Hepatocyte (in vitro differentiated cells): Measurements from ENCODE around the gene ALOX5. TPM values are rescaled to one million over a fixed set of nuclear protein-coding genes. Genes with fewer than 3 reads are reported as not detected.
"Not testable (repeated sequence)": the region's sequence is repeated elsewhere in the genome, so short reads cannot be mapped to it uniquely, and the experiment has no call there.

Experiments
- DNase-seq: peaks from one replicate; pipeline ENCODE4 v3.0.0-alpha.2; 2016; ENCODE audit warnings: low spot score
- H2AFZ ChIP-seq: fragments of 200-600 bp; sonication (generic); 2 replicates; pipeline ENCODE4 v1.6.0; 2016; ENCODE audit warnings: antibody characterized with exemption, mild to moderate bottlenecking
- H3K27ac ChIP-seq: fragments of 200-600 bp; sonication (generic); 2 replicates; pipeline ENCODE4 v1.5.1; 2016; ENCODE audit warnings: mild to moderate bottlenecking
- H3K27me3 ChIP-seq: fragments of 200-600 bp; sonication (generic); 2 replicates; pipeline ENCODE4 v1.6.1; 2016
- H3K36me3 ChIP-seq: fragments of 200-600 bp; sonication (generic); replicated peaks from 2 replicates; pipeline ENCODE4 v1.5.1; 2016; ENCODE audit warnings: low read depth; ENCODE audit not compliant: insufficient read depth
- H3K4me1 ChIP-seq: fragments of 200-600 bp; sonication (generic); 2 replicates; pipeline ENCODE4 v1.5.1; 2016; ENCODE audit warnings: mild to moderate bottlenecking, moderate library complexity; ENCODE audit not compliant: insufficient read depth
- H3K4me2 ChIP-seq: fragments of 200-600 bp; sonication (generic); 2 replicates; pipeline ENCODE4 v1.6.0; 2016
- H3K4me3 ChIP-seq: fragments of 200-600 bp; sonication (generic); 2 replicates; pipeline ENCODE4 v1.5.1; 2016; ENCODE audit warnings: mild to moderate bottlenecking
- H3K79me2 ChIP-seq: fragments of 200-600 bp; sonication (generic); 2 replicates; pipeline ENCODE4 v1.6.0; 2017; ENCODE audit warnings: mild to moderate bottlenecking
- H3K9me2 ChIP-seq: fragments of 200-600 bp; sonication (generic); replicated peaks from 2 replicates; pipeline ENCODE4 v1.6.0; 2017; ENCODE audit warnings: mild to moderate bottlenecking; ENCODE audit not compliant: insufficient read depth
- H3K9me3 ChIP-seq: fragments of 200-600 bp; sonication (generic); 2 replicates; pipeline ENCODE4 v1.5.1; 2016; ENCODE audit warnings: low read depth, mild to moderate bottlenecking
- H4K20me1 ChIP-seq: fragments of 200-600 bp; sonication (generic); 2 replicates; pipeline ENCODE4 v1.6.0; 2016; ENCODE audit warnings: mild to moderate bottlenecking; ENCODE audit not compliant: insufficient read depth, poor library complexity, severe bottlenecking
- CTCF ChIP-seq: fragments of 200-600 bp; sonication (generic); IDR thresholded peaks from 2 replicates; pipeline ENCODE4 v1.5.1; 2016; ENCODE audit warnings: antibody characterized with exemption, mild to moderate bottlenecking; ENCODE audit not compliant: poor library complexity
- EZH2 ChIP-seq: fragments of 200-600 bp; sonication (generic); IDR thresholded peaks from 2 replicates; pipeline ENCODE4 v1.6.1; 2016; ENCODE audit warnings: antibody characterized with exemption, mild to moderate bottlenecking, borderline replicate concordance
- EZH2phosphoT487 ChIP-seq: fragments of 200-600 bp; sonication (generic); IDR thresholded peaks from one replicate; pipeline ENCODE4 v1.6.1; 2018; ENCODE audit warnings: antibody characterized with exemption, mild to moderate bottlenecking, low read depth, moderate library complexity; ENCODE audit not compliant: unreplicated experiment, severe bottlenecking
- WGBS: methylation state at CpG from one replicate; pipeline ENCODE4 v1.1.6; 2016; ENCODE audit warnings: low lambda C conversion rate; ENCODE audit errors: missing lambda C conversion rate; 5-methylcytosine and 5-hydroxymethylcytosine counted together
- polyA plus RNA-seq: library from polyadenylated mRNA; unstranded; fragments of >200 nt; fragmentation: Nextera tagmentation; extraction: Ambion mirVana; gene quantifications from 2 replicates; pipeline ENCODE4 v1.2.1, GENCODE V29; 2016
- total RNA-seq: library from RNA; depleted of rRNA; stranded (reverse); fragments of >200 nt; gene quantifications from 2 replicates; pipeline ENCODE4 v1.2.3, GENCODE V29; 2014

ALOX5 gene
- total and polyA plus RNA-seq, 2 experiments from 2014 or later: 3.5 to 4.4 TPM

GRCh38 chr10:45391636-45392035 lies 17.6 kb downstream of the ALOX5 start:
- H4K20me1 ChIP-seq, DNase-seq, H3K4me3 ChIP-seq, H2AFZ ChIP-seq, H3K4me1 ChIP-seq, H3K27ac ChIP-seq, H3K9me2 ChIP-seq, H3K4me2 ChIP-seq, H3K36me3 ChIP-seq, H3K9me3 ChIP-seq, H3K27me3 ChIP-seq, H3K79me2 ChIP-seq: not testable (repeated sequence)
- 100% methylated on average over 4 of the region's 28 CpGs for WGBS

GRCh38 chr10:45395554-45395953 lies 21.5 kb downstream of the ALOX5 start:
- Histone ChIP-seq H3K79me2 (no peaks in the 10 kb centered on the region), H4K20me1 (no peaks in the 10 kb centered on the region), H3K4me1 (no peaks in the 10 kb centered on the region), H3K27ac (no peak overlapping the region), H3K9me3 (no peaks in the 10 kb centered on the region), H3K36me3 (no peaks in the 10 kb centered on the region), H3K4me2 (no peak overlapping the region), H3K4me3 (no peak overlapping the region), H3K27me3 (no peaks in the 10 kb centered on the region), H2AFZ (no peak overlapping the region), H3K9me2 (no peaks in the 10 kb centered on the region)
- TF ChIP-seq EZH2 (no peak), EZH2phosphoT487 (no peak), CTCF (no peak)
- no peak for DNase-seq
- WGBS: 96% methylated on average over 7 of the region's 7 CpGs

GRCh38 chr10:45398595-45398994 lies 24.6 kb downstream of the ALOX5 start:
- no peaks in the 10 kb centered on the region for H3K79me2 ChIP-seq
- 75% methylated on average over 1 of the region's 1 CpG for WGBS
- no peak overlapping the region for H3K27ac ChIP-seq
- DNase-seq: no peak
- no peaks in the 10 kb centered on the region for H3K9me2 ChIP-seq
- TF ChIP-seq EZH2phosphoT487 (no peak), EZH2 (no peak), CTCF (no peak)
- H3K4me3 ChIP-seq: no peak overlapping the region
- H3K4me1 ChIP-seq: no peaks in the 10 kb centered on the region
- H3K36me3 ChIP-seq: no peaks in the 10 kb centered on the region
- no peaks in the 10 kb centered on the region for H4K20me1 ChIP-seq
- no peaks in the 10 kb centered on the region for H3K9me3 ChIP-seq
- no peak overlapping the region for H3K4me2 ChIP-seq
- no peak overlapping the region for H2AFZ ChIP-seq
- no peaks in the 10 kb centered on the region for H3K27me3 ChIP-seq

GRCh38 chr10:45399113-45399512 lies 25.1 kb downstream of the ALOX5 start:
- Histone ChIP-seq H3K36me3 (no peaks in the 10 kb centered on the region), H3K79me2 (no peaks in the 10 kb centered on the region), H3K4me2 (no peak overlapping the region), H2AFZ (no peak overlapping the region), H4K20me1 (no peaks in the 10 kb centered on the region), H3K9me3 (no peaks in the 10 kb centered on the region), H3K9me2 (no peaks in the 10 kb centered on the region), H3K4me1 (no peaks in the 10 kb centered on the region), H3K27me3 (no peaks in the 10 kb centered on the region), H3K4me3 (no peak overlapping the region), H3K27ac (no peak overlapping the region)
- WGBS: 89% methylated on average over 2 of the region's 2 CpGs
- no peak for DNase-seq
- TF ChIP-seq EZH2: no peak
- no peak for TF ChIP-seq CTCF
- no peak for TF ChIP-seq EZH2phosphoT487
